IPS DF 19.7 (cell line): Measurements from ENCODE around the gene BAG1.

Experiments used
- DNase-seq: peaks from one replicate; pipeline ENCODE4 v3.0.0-alpha.2; 2013; ENCODE audit warnings: low read depth, low spot score

Gene BAG1

GRCh38 chr9:33273972-33274328, 9.4 kb upstream of the BAG1 start:
- DNase-seq, result no peak

- no peak for DNase-seq
These were observed 8.9 kb upstream of the BAG1 start for GRCh38 chr9:33273266-33273971.

GRCh38 chr9:33272061-33272460, 7.6 kb upstream of the BAG1 start:
- no peak for DNase-seq

GRCh38 chr9:33270146-33270545, 5.6 kb upstream of the BAG1 start:
- DNase-seq, result no peak

- DNase-seq, result no peak
These were observed 2.8 kb upstream of the BAG1 start for GRCh38 chr9:33267151-33267767.

GRCh38 chr9:33265211-33265865, 830 bp upstream of the BAG1 start:
- DNase-seq, result no peak

- no peak for DNase-seq
These were observed 470 bp downstream of the BAG1 start for GRCh38 chr9:33264003-33264472.

- DNase-seq, result no peak
These were observed 1.1 kb downstream of the BAG1 start for GRCh38 chr9:33263131-33264002.

GRCh38 chr9:33260372-33260771, 4.1 kb downstream of the BAG1 start:
- DNase-seq, result no peak

GRCh38 chr9:33257276-33257675, 7.2 kb downstream of the BAG1 start:
- no peak for DNase-seq

GRCh38 chr9:33256236-33256635, 8.3 kb downstream of the BAG1 start:
- no peak for DNase-seq

- no peak for DNase-seq
These were observed 9.0 kb downstream of the BAG1 start for GRCh38 chr9:33255471-33255870.

GRCh38 chr9:33255014-33255413, 9.5 kb downstream of the BAG1 start:
- DNase-seq, result no peak

GRCh38 chr9:33254211-33254610, 10.3 kb downstream of the BAG1 start:
- DNase-seq, result no peak

GRCh38 chr9:33250458-33250995, 14.0 kb downstream of the BAG1 start:
- DNase-seq, result no peak

- DNase-seq, result no peak
These were observed 14.5 kb downstream of the BAG1 start for GRCh38 chr9:33249983-33250382.

- no peak for DNase-seq
These were observed 15.3 kb downstream of the BAG1 start for GRCh38 chr9:33249087-33249658.

- DNase-seq, result no peak
These were observed 15.9 kb downstream of the BAG1 start for GRCh38 chr9:33248606-33249005.

GRCh38 chr9:33246269-33246860, 18.1 kb downstream of the BAG1 start:
- no peak for DNase-seq

- no peak for DNase-seq
These were observed 19.2 kb downstream of the BAG1 start for GRCh38 chr9:33245341-33245740.
